HUES64 (cell line): ENCODE data around the gene SHB.
A peak's percentile ranks its signal among the peaks of the same experiment; 100 is the strongest.
"Not testable (repeated sequence)": the region's sequence is repeated elsewhere in the genome, so short reads cannot be mapped to it uniquely, and the experiment has no call there.

Experiments
- H3K27ac ChIP-seq: 2 replicates; pipeline ENCODE4 v1.7.0; 2013; ENCODE audit warnings: low read depth, low read length, inconsistent platforms
- H3K27me3 ChIP-seq: 2 replicates; pipeline ENCODE4 v1.6.1; 2013; ENCODE audit warnings: mild to moderate bottlenecking, low read length; ENCODE audit not compliant: insufficient read depth
- H3K36me3 ChIP-seq: 2 replicates; pipeline ENCODE4 v1.6.1; 2013; ENCODE audit warnings: mild to moderate bottlenecking, low read length; ENCODE audit not compliant: insufficient read depth
- H3K4me1 ChIP-seq: 2 replicates; pipeline ENCODE4 v1.6.1; 2013; ENCODE audit warnings: mild to moderate bottlenecking, low read length, moderate library complexity; ENCODE audit not compliant: insufficient read depth
- H3K4me3 ChIP-seq: 2 replicates; pipeline ENCODE4 v1.5.1; 2013; ENCODE audit warnings: mild to moderate bottlenecking, low read length, moderate library complexity
- H3K9ac ChIP-seq: 2 replicates; pipeline ENCODE4 v1.6.1; 2013; ENCODE audit warnings: mild to moderate bottlenecking, low read depth, low read length
- H3K9me3 ChIP-seq: 2 replicates; pipeline ENCODE4 v1.6.1; 2013; ENCODE audit warnings: low read depth, low read length; ENCODE audit not compliant: insufficient read depth
- WGBS: fragments of 150-250, 120-280 bp; methylation state at CpG from one replicate; pipeline ENCODE4 v1.1.7; 2013; ENCODE audit warnings: missing lambda C conversion rate; 5-methylcytosine and 5-hydroxymethylcytosine counted together

SHB gene

GRCh38 chr9:38047301-38048251 lies 21.5 kb downstream of the SHB start:
- Histone ChIP-seq H3K9ac (peak overlapping the region; percentile 70), H3K27me3 (no peaks in the 10 kb centered on the region), H3K36me3 (no peaks in the 10 kb centered on the region), H3K4me3 (peak overlapping the region; percentile 0; the same call in 1 of the 2 replicates), H3K27ac (peak overlapping the region; percentile 92), H3K9me3 (no peaks in the 10 kb centered on the region), H3K4me1 (peaks cover 41% of the 10 kb centered on the region)
- 19% methylated on average over 12 of the region's 15 CpGs for WGBS

- WGBS, result 73% methylated on average over 6 of the region's 8 CpGs
- peak overlapping the region; percentile 70 for H3K9ac ChIP-seq
Measured at GRCh38 chr9:38046661-38047300, 22.2 kb downstream of the SHB start.

GRCh38 chr9:38045939-38046338 lies 23.1 kb downstream of the SHB start:
- H3K4me3 ChIP-seq, H3K27me3 ChIP-seq, H3K36me3 ChIP-seq, H3K9me3 ChIP-seq: not testable (repeated sequence)
- Histone ChIP-seq H3K4me1 (peaks cover 49% of the 10 kb centered on the region), H3K9ac (peak overlapping the region; percentile 70; the same call in 1 of the 2 replicates), H3K27ac (peak overlapping the region; percentile 92; the same call in 1 of the 2 replicates)
- WGBS, result 88% methylated on average over 10 of the region's 10 CpGs

More at GRCh38 chr9:38046661-38047300, 22.2 kb downstream of the SHB start:
- Histone ChIP-seq H3K4me1 (peaks cover 48% of the 10 kb centered on the region), H3K9me3 (no peaks in the 10 kb centered on the region), H3K27ac (peak overlapping the region; percentile 92), H3K36me3 (no peaks in the 10 kb centered on the region), H3K27me3 (no peaks in the 10 kb centered on the region), H3K4me3 (no peak overlapping the region; the same call in 1 of the 2 replicates)

- H3K27me3 ChIP-seq, result no peaks in the 10 kb centered on the region
- H3K4me3 ChIP-seq, result no peak overlapping the region
- no peaks in the 10 kb centered on the region for H3K9me3 ChIP-seq
- H3K27ac ChIP-seq, result no peak overlapping the region
- 85% methylated on average over 2 of the region's 2 CpGs for WGBS
- H3K36me3 ChIP-seq, result no peaks in the 10 kb centered on the region
- H3K4me1 ChIP-seq, result peaks cover 44% of the 10 kb centered on the region
- H3K9ac ChIP-seq, result no peak overlapping the region
Measured at GRCh38 chr9:38044706-38045105, 24.3 kb downstream of the SHB start.

- H3K9me3 ChIP-seq, result no peaks in the 10 kb centered on the region
- no peak overlapping the region for H3K4me3 ChIP-seq
- no peak overlapping the region for H3K27ac ChIP-seq
- H3K9ac ChIP-seq, result no peak overlapping the region
- WGBS, result 93% methylated on average over 9 of the region's 9 CpGs
- peaks cover 50% of the 10 kb centered on the region for H3K4me1 ChIP-seq
- no peaks in the 10 kb centered on the region for H3K27me3 ChIP-seq
- no peaks in the 10 kb centered on the region for H3K36me3 ChIP-seq
Measured at GRCh38 chr9:38043931-38044623, 24.9 kb downstream of the SHB start.

GRCh38 chr9:38042626-38043357 lies 26.2 kb downstream of the SHB start:
- Histone ChIP-seq H3K4me3 (no peak overlapping the region), H3K27ac (no peak overlapping the region), H3K36me3 (no peaks in the 10 kb centered on the region), H3K9me3 (no peaks in the 10 kb centered on the region), H3K27me3 (no peaks in the 10 kb centered on the region), H3K9ac (no peak overlapping the region), H3K4me1 (peaks cover 43% of the 10 kb centered on the region)
- WGBS, result 78% methylated on average over 8 of the region's 8 CpGs

GRCh38 chr9:38041564-38042243 lies 27.3 kb downstream of the SHB start:
- H3K9ac ChIP-seq, result no peak overlapping the region
- no peaks in the 10 kb centered on the region for H3K9me3 ChIP-seq
- H3K4me3 ChIP-seq, result no peak overlapping the region
- WGBS, result 88% methylated on average over 21 of the region's 21 CpGs
- H3K36me3 ChIP-seq, result no peaks in the 10 kb centered on the region
- H3K27me3 ChIP-seq, result no peaks in the 10 kb centered on the region
- no peak overlapping the region for H3K27ac ChIP-seq
- peaks cover 40% of the 10 kb centered on the region for H3K4me1 ChIP-seq

GRCh38 chr9:38039907-38040682 lies 28.9 kb downstream of the SHB start:
- WGBS, result 86% methylated on average over 21 of the region's 21 CpGs
- H3K27ac ChIP-seq, result peak overlapping the region; percentile 59
- no peaks in the 10 kb centered on the region for H3K9me3 ChIP-seq
- H3K36me3 ChIP-seq, result no peaks in the 10 kb centered on the region
- 0 out of 2 replicates have a peak overlapping the region, but pooled peaks have one; percentile 30 for H3K9ac ChIP-seq
- no peak overlapping the region for H3K4me3 ChIP-seq
- no peaks in the 10 kb centered on the region for H3K27me3 ChIP-seq
- peaks cover 40% of the 10 kb centered on the region for H3K4me1 ChIP-seq

- Histone ChIP-seq H3K27me3 (no peaks in the 10 kb centered on the region), H3K4me1 (peaks cover 40% of the 10 kb centered on the region), H3K27ac (peak overlapping the region; percentile 59), H3K9me3 (no peaks in the 10 kb centered on the region), H3K36me3 (no peaks in the 10 kb centered on the region), H3K4me3 (no peak overlapping the region), H3K9ac (0 out of 2 replicates have a peak overlapping the region, but pooled peaks have one; percentile 30)
- WGBS, result 72% methylated on average over 16 of the region's 16 CpGs
Measured at GRCh38 chr9:38039090-38039906, 29.7 kb downstream of the SHB start.
